ENCODE results near the gene NRM.
"Not testable (repeated sequence)": the region's sequence is repeated elsewhere in the genome, so short reads cannot be mapped to it uniquely, and the experiment has no call there.

NRM gene

DNA sequence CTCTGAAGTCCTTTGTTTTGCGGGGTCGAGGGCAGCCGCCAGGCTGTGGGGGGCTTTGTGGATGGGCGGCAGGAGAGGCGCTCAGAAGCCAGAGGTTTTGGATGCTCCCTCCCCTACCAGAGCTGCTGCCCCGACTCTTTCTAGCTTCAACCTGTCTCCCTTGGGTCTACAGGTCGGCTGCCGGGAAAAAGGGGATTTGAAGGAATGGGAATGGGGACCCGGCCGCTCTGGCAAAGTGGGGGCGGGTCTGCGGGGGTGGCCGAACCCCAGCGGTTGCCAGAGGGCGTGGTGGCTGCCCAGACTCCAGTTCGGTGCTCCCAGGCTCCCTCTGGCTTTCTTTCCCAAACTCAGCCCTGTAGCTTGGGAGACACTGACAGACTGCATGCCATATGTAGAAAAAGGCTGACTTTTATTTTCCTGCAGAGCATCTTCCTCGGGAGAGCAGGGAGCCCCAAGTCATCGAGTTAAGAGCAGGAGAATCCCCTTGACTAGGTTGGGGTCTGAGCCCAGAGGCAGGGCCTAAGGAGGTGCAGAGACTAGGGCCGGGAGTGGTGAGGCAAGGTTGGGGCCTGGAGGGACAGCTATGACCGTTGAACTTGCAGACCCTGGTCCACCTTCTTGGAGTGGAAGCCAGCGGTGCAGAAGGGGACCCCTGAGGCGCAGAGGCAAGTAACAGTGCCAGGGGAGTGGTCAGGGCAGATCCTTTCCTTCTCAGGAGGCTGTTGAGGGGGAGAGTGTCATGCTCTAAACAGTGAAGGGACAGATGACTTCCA lies 2.9 kb downstream of the NRM start:
- DNase-seq, result no peak

DNA sequence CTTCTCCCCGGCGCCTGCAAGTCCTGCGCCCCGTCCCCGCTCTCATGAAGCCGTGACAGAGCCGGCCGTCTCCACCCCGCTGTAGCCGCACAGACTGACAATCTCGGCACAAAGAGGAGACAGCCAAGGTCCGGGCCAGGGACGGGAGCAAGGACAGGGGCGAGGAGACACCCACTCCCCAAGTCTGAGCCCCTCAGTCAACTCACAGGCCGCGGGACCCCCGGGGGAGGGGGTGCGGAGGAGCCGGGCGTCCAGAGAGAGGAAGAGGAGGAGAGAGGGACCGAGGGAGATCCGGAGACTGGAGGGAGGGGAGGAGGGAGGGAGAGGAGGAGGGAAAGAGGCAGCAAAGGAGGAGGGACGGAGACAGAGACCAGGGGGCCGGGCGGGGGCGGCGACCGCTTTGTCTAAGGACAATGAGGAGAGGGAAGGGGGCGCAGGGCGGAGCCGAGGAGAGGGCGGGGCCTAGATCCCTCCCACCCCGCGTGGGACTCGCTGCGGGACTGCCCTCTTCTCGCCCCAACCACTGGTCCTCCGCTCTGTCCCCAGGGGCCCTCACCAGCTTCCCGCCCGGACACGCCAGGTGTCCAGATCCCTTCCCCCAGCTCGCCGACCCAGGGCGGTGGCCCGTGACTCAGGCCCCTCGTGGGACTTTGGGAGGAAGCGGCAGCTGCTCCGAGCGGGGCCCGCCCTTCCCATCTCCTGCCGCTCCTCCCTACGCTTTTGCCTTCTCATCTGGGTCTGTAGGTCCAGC lies 3.7 kb downstream of the NRM start:
- peak; percentile 38 for DNase-seq

- peak; percentile 64 for DNase-seq
Observed at GRCh38 chr6:30686009-30686907, 4.5 kb downstream of the NRM start, which contains the start of gene PPP1R18. TSS of gene PPP1R18 (minus strand) at chr6:30686645. CDS start at chr6:30686018, 627 bp downstream.

GRCh38 chr6:30685157-30686008 lies 5.4 kb downstream of the NRM start:
- no peak for DNase-seq

DNA sequence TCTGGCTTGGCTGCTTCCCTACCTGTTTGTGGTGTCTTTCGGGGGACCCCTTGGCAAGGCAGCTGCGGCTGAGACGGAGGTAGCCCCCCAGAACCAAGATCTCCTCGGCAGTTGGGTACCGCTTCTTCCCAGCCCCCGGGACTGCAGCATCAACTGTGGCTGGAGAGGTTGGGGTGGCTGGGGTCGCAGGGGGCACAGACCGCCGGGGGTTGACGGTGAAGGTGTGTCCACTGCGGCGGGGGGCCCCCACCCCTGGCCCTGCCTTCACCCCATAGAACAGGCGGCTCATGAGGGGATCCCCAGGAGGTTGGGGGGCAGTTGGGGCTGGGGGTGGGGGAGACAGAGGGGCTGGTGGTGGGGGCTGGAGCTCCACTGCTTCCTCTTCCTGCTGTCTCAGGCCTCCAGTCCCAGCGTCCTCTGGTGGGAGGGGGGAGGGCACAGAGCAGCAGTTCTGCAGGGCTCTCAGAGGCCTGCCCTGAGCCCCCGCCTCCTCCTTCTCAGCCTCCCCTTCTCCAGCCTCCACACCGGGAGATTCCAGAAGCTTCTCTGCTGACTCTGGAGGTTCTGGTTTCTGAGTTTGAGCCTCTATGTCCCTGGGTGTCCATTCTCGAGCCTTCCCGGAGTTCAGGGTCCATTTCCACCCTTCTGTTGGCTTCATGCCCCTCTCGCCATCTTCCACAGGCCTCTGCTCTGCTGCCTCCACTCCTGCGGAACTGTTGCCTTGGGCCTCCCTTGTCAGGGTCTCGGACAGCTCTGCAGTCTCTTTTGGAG lies 6.2 kb downstream of the NRM start:
- peak; percentile 55 for DNase-seq

- no peak for DNase-seq
Observed at GRCh38 chr6:30683980-30684338, 6.8 kb downstream of the NRM start.

DNA sequence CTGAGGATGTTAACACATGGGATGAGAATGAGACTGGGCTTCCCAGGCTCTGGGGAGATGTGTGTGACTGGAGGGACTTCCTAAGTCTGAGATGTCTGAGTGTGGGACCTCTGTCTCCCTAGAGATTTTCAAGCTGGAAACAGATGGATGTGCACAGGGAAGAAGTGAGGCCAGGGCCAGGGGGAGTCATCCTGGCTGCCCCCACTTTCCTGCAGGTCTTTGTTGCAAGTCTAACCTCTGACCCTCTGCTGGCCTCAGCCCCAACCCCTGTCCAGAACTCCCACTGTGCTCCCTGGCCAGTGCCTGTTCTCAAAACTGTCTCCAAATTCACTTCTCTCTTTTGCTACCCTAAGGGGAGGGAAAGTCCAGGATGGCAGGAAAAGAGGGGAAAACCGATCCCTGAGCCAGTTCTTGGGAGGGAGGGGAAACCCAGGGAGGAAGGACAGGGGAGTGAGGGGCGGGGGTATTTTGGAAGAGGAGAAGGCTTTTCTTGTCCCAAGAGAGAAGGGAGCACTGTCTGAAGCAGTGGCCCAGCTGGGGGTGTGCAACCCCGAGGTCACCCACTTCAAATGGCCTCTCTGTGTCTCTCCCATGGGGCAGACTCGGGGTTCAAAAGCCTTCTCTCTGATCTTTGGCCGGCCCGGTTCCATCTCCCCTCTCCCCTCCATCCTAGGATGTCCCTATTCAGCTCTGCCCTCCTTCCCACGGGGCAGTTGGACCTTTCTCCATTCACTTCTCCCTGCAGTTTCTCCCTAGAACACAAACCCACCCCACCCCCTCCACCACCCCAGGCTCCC lies 7.4 kb downstream of the NRM start:
- DNase-seq, result no peak

- DNase-seq, result peak; percentile 95
Observed at GRCh38 chr6:30682143-30683117, 8.4 kb downstream of the NRM start.

DNA sequence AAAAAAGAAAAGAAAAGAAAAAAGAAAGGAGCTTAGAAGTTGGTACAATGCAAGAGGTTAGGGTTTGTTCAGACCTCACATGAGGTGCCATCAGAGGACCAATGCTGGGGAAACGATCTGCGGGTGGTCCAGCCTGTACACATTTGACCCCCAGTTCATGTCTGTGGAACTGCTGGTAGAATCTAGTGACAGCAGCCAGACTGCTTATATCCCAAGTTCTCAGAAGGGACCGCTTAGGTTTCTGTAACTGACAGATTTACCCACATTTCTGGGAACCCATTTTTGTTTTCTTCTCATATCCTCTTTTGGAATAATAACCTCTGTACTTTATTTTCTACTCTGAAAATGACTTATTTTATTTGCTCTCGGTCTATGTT lies 9.0 kb downstream of the NRM start:
- DNase-seq, result no peak

- DNase-seq, result no peak
Observed at GRCh38 chr6:30679765-30680535, 10.8 kb downstream of the NRM start.

- peak; percentile 80 for DNase-seq
Observed at GRCh38 chr6:30678964-30679726, 11.6 kb downstream of the NRM start.

DNA sequence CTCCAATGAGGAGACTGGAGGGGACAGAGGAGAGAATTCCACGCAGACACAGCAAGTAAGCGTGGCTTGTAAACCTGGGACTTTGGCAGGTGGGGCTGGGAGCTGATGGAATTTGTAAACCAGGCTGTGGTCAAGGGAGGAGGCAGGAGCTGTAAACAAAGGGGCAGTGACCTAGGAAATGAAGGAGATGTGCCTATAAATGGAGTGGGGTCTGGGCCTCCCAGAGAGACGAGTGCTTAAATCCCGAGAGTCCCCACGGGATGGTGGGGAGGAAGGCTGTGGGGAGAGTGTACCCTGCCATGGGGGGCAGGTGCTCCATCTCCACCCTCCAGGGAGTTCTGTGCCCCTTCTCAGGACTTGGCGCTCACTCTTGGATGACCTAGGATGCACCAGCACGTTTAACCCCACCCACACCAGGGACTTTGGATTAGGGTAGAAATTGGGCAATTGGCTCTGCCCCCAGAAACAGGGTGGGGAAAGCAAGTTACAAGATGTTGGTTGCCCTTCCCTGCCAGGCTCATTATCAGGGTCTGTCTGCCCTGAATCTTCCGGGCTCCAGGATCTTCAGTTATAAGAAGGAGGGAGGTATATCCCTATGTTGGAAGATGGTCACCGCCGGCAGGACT lies 14.0 kb downstream of the NRM start:
- DNase-seq, result no peak

DNA sequence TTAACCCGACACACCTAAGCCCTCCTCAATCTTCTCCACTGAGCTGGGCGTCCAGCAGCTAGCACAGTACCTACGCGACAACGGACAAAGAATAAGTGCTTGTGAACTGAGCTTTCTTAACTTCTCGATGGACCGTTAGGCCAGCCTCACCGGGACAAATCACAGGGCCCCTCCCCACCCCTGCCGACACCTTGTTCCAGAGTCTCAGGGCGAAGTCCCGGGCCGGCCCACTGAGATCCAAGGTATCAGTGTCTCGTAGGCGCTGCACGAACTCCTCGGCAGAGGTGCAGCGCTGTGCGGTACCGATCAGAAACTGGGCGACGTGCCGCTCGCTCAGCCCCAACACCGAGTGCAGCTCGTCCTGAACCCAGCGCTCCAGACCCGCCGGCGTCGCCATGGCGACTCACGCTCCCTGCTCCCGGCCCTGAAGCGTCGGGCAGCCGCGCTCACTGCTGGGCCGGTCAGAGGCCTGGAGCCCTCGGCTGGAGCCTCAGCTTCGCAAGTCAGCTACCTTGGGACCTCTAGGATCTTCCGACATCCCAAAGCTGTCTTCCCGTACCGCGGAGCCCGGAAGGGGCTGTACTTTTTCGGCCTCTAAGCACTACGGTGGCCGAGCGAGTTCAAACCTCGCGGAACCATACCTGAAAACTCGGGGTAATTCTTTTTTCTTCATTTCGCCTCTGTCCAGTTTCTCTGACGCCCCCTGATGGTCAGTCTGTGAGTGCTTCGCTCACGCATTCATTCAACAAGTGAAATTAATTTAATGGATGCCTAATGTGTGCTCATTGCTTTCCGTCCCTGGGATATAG lies 18.1 kb downstream of the NRM start, which contains the start of gene DHX16:
Gene DHX16 (minus strand): TSS at position 562 of the 809 bp plus-strand sequence. CDS start 165 bp downstream, at position 397.
- DNase-seq, result peak; percentile 87

DNA sequence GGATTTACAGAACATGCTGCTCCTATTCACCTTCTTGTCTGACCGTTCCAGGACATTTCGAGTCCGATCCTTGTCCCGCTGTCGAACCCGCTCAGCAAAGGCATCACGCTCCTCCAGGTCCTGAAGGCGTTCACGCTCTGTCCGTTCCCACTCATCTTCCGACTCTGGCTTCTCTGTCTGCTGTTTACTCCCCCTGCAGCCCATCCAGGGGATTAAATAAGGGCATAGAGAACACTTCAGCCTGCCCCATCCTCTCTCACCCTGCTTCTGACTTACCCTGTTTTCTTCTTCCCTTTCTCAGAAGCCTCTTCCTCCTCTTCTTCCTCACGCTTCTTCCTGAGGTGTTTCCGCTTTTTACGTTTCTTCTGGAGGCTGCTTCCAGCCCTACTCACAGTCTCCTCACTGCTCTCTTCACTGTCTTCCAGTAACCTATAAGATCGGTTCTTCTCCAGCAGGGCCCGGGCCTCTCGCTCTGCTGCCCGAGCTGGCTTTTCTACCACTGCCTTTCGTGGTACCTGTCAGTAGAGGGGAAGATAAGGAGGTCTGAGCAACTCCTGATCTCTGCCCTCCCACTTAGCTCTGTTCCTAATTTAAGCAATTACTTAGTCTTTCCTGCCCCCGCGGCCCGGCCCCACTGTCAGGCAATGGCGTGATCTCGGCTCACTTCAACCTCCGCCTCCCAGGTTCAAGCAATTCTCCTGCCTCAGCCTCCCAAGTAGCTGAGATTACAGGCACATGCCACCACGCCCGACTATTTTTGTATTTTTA lies 19.8 kb downstream of the NRM start:
- no peak for DNase-seq

GRCh38 chr6:30666300-30666699 lies 24.5 kb downstream of the NRM start:
- not testable (repeated sequence) for DNase-seq
